BLaER1 treated with 17β-estradiol and CSF1 and Interleukin-3, amounts not matched to agents 10 nM and 100 nM (cell line): Measurements from ENCODE around the gene ST6GAL2.

Experiments used
- H3K27ac ChIP-seq, 11 experiments: shearing (Covaris generic); formaldehyde crosslinking; 2 replicates each; pipeline ENCODE4 v1.8.1; 2022
- H3K27me3 ChIP-seq, 11 experiments: shearing (Covaris generic); formaldehyde crosslinking; 2 replicates each; pipeline ENCODE4 v1.8.1; 2022
- H3K36me3 ChIP-seq, 11 experiments: shearing (Covaris generic); formaldehyde crosslinking; 2 replicates each; pipeline ENCODE4 v1.8.1; 2022
- H3K4me1 ChIP-seq, 10 experiments: shearing (Covaris generic); formaldehyde crosslinking; 2 replicates each; pipeline ENCODE4 v1.8.1; 2022
- H3K4me2 ChIP-seq, 11 experiments: shearing (Covaris generic); formaldehyde crosslinking; 2 replicates each; pipeline ENCODE4 v1.8.1; 2022
- H3K4me3 ChIP-seq, 10 experiments: shearing (Covaris generic); formaldehyde crosslinking; 2 replicates each; pipeline ENCODE4 v1.8.1; 2022
- H3K9ac ChIP-seq, 11 experiments: shearing (Covaris generic); formaldehyde crosslinking; 2 replicates each; pipeline ENCODE4 v1.8.1; 2022
- H3K9me3 ChIP-seq, 11 experiments: shearing (Covaris generic); formaldehyde crosslinking; replicated peaks in 1 of 11; 2 replicates each; pipeline ENCODE4 v1.8.1; 2022
- H4K20me1 ChIP-seq, 11 experiments: shearing (Covaris generic); formaldehyde crosslinking; 2 replicates each; pipeline ENCODE4 v1.8.1; 2022
- Cebpa-rat ChIP-seq, 11 experiments: shearing (Covaris generic); IDR thresholded peaks; 2 replicates each; pipeline ENCODE4 v1.8.1; 2022

ST6GAL2 gene

GRCh38 chr2:106885971-106886915 lies at the start of gene ST6GAL2:
Gene ST6GAL2, minus strand, starts transcription at chr2:106886167. Its CDS starts 42,190 bp downstream, at chr2:106843977.
- Histone ChIP-seq H4K20me1 (no peaks in the 10 kb centered on the region), H3K9ac (no peak within 1 kb of the TSS), H3K4me3 (no peak within 1 kb of the TSS), H3K36me3 (no peaks in the 10 kb centered on the region), H3K4me2 (no peak within 1 kb of the TSS), H3K9me3 (peaks cover 20 to 31% (median 27%) of the 10 kb centered on the region in 11 experiments), H3K27me3 (no peaks in the 10 kb centered on the region), H3K4me1 (peaks cover 0 to 6% (median 3%) of the 10 kb centered on the region in 10 experiments; a peak in 4 of 20 replicates), H3K27ac (no peak within 1 kb of the TSS)
- TF ChIP-seq Cebpa-rat (IDR thresholded peaks at IDR 0.05): no peak

GRCh38 chr2:106932644-106933043 lies 46.7 kb upstream of the ST6GAL2 start:
- Histone ChIP-seq H3K4me3 (no peak overlapping the region), H4K20me1 (no peaks in the 10 kb centered on the region), H3K4me1 (no peaks in the 10 kb centered on the region), H3K9ac (no peak overlapping the region), H3K4me2 (no peak overlapping the region), H3K36me3 (no peaks in the 10 kb centered on the region), H3K27me3 (no peaks in the 10 kb centered on the region), H3K9me3 (no peaks in the 10 kb centered on the region; a peak in 1 of 22 replicates), H3K27ac (no peak overlapping the region)
- TF ChIP-seq Cebpa-rat (IDR thresholded peaks at IDR 0.05): no peak

- H3K27ac ChIP-seq: no peak overlapping the region
- H3K27me3 ChIP-seq: no peaks in the 10 kb centered on the region
These were observed 45.9 kb upstream of the ST6GAL2 start for GRCh38 chr2:106931717-106932335.

GRCh38 chr2:106921451-106921850 lies 35.5 kb upstream of the ST6GAL2 start:
- Histone ChIP-seq H3K36me3 (no peaks in the 10 kb centered on the region), H3K9ac (no peak overlapping the region), H3K4me1 (no peaks in the 10 kb centered on the region), H4K20me1 (no peaks in the 10 kb centered on the region), H3K27ac (no peak overlapping the region), H3K4me2 (no peak overlapping the region), H3K9me3 (peaks cover 3 to 12% (median 4%) of the 10 kb centered on the region in 11 experiments), H3K27me3 (no peaks in the 10 kb centered on the region), H3K4me3 (no peak overlapping the region)
- TF ChIP-seq Cebpa-rat (IDR thresholded peaks at IDR 0.05): no peak

More at GRCh38 chr2:106931717-106932335, 45.9 kb upstream of the ST6GAL2 start:
- TF ChIP-seq Cebpa-rat (IDR thresholded peaks at IDR 0.05): no peak
- H3K9ac ChIP-seq: no peak overlapping the region
- H3K4me1 ChIP-seq: no peaks in the 10 kb centered on the region
- no peaks in the 10 kb centered on the region for H3K36me3 ChIP-seq
- no peaks in the 10 kb centered on the region for H4K20me1 ChIP-seq
- H3K4me3 ChIP-seq: no peak overlapping the region
- H3K9me3 ChIP-seq: peaks cover 6 to 8% (median 7%) of the 10 kb centered on the region in 11 experiments
- no peak overlapping the region for H3K4me2 ChIP-seq

GRCh38 chr2:106919012-106919411 lies 33.0 kb upstream of the ST6GAL2 start:
- no peak overlapping the region for H3K9ac ChIP-seq
- no peak overlapping the region for H3K4me3 ChIP-seq
- no peaks in the 10 kb centered on the region for H3K27me3 ChIP-seq
- no peak for TF ChIP-seq Cebpa-rat (IDR thresholded peaks at IDR 0.05)
- no peaks in the 10 kb centered on the region for H3K36me3 ChIP-seq
- H3K27ac ChIP-seq: no peak overlapping the region
- H3K4me2 ChIP-seq: no peak overlapping the region
- peaks cover 0 to 9% (median 0%) of the 10 kb centered on the region in 11 experiments; a peak in 5 of 22 replicates for H3K9me3 ChIP-seq
- no peaks in the 10 kb centered on the region for H4K20me1 ChIP-seq
- no peaks in the 10 kb centered on the region for H3K4me1 ChIP-seq

- Histone ChIP-seq H3K9me3 (peaks cover 0 to 12% (median 4%) of the 10 kb centered on the region in 11 experiments; a peak in 7 of 22 replicates), H3K27ac (no peak overlapping the region), H3K4me2 (no peak overlapping the region), H3K9ac (no peak overlapping the region), H4K20me1 (no peaks in the 10 kb centered on the region), H3K36me3 (no peaks in the 10 kb centered on the region), H3K27me3 (no peaks in the 10 kb centered on the region), H3K4me3 (no peak overlapping the region), H3K4me1 (0 out of 20 replicates have a peak, but pooled peaks cover 0 to 5% (median 0%) of the 10 kb centered on the region in 10 experiments)
- TF ChIP-seq Cebpa-rat (IDR thresholded peaks at IDR 0.05): no peak
These were observed 18.3 kb upstream of the ST6GAL2 start for GRCh38 chr2:106904242-106904641.

- Histone ChIP-seq H4K20me1 (no peaks in the 10 kb centered on the region), H3K27ac (no peak overlapping the region), H3K27me3 (no peaks in the 10 kb centered on the region), H3K4me2 (no peak overlapping the region), H3K4me1 (0 out of 20 replicates have a peak, but pooled peaks cover 0 to 5% (median 0%) of the 10 kb centered on the region in 10 experiments), H3K9me3 (peaks cover 0 to 9% (median 4%) of the 10 kb centered on the region in 11 experiments; a peak in 6 of 22 replicates), H3K36me3 (no peaks in the 10 kb centered on the region), H3K4me3 (no peak overlapping the region), H3K9ac (no peak overlapping the region)
- no peak for TF ChIP-seq Cebpa-rat (IDR thresholded peaks at IDR 0.05)
These were observed 14.0 kb upstream of the ST6GAL2 start for GRCh38 chr2:106899786-106900530.

GRCh38 chr2:106894545-106894944 lies 8.6 kb upstream of the ST6GAL2 start:
- H3K27ac ChIP-seq: no peak overlapping the region
- H3K4me2 ChIP-seq: no peak overlapping the region
- peaks cover 0 to 4% (median 2%) of the 10 kb centered on the region in 10 experiments; a peak in 4 of 20 replicates for H3K4me1 ChIP-seq
- no peaks in the 10 kb centered on the region for H3K36me3 ChIP-seq
- no peak for TF ChIP-seq Cebpa-rat (IDR thresholded peaks at IDR 0.05)
- H3K4me3 ChIP-seq: no peak overlapping the region
- no peak overlapping the region for H3K9ac ChIP-seq
- no peaks in the 10 kb centered on the region for H3K9me3 ChIP-seq
- no peaks in the 10 kb centered on the region for H3K27me3 ChIP-seq
- H4K20me1 ChIP-seq: no peaks in the 10 kb centered on the region

- Histone ChIP-seq H3K4me2 (no peak overlapping the region), H4K20me1 (no peaks in the 10 kb centered on the region), H3K27me3 (no peaks in the 10 kb centered on the region), H3K36me3 (no peaks in the 10 kb centered on the region), H3K9ac (no peak overlapping the region), H3K9me3 (peaks cover 6 to 10% (median 8%) of the 10 kb centered on the region in 11 experiments), H3K27ac (no peak overlapping the region), H3K4me1 (peaks cover 0 to 6% (median 3%) of the 10 kb centered on the region in 10 experiments; a peak in 4 of 20 replicates), H3K4me3 (no peak overlapping the region)
- TF ChIP-seq Cebpa-rat (IDR thresholded peaks at IDR 0.05): no peak
These were observed 6.1 kb upstream of the ST6GAL2 start for GRCh38 chr2:106892048-106892447.
